ENCODE results near the gene IL16.

IL16 gene

GRCh38 chr15:81257435-81257834, 60.8 kb downstream of the IL16 start:
- DNase-seq: no peak

DNA sequence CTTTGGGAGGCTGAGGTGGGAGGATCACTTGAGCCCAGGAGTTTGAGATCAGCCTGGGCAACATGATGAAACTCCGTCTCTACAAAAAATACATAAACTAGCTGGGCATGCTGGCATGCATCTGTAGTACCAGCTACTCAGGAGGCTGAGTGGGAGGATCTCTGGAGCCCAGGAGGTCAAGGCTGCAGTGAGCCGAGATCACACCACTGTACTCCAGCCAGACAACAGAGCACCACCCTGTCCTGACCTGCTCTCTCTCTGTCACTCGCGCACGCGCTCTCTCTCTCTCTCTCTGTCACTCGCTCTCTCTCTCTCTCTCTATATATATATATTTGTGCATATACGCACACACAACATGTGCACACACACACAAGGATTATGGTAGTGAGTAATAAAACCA, 61.8 kb downstream of the IL16 start:
- DNase-seq: no peak

DNA sequence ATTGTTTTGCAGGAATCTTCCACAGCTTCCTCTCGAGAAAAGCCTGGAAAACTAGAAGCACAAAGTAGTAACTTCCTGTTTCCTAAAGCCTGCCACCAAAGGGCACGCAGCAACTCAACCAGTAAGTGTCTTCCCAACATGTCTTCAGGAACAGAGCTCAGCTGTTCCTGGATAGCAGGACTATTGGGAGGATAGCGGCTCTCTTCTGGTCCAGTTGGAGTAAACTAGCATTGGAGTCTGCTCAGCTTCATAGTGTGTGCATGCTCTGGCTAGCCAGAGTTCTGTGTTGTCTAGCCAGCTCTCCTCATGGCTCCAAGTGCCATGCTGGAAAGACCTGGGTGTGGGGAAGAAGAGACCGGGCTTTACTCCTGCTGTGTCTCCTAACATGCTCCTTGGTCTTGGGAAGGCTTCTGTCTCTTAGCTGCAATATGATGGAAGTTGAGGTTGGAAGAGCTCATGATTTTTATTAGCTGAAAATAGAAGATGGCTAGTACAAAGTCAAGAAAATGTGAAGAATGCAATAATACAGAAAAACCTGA, 63.1 kb downstream of the IL16 start:
- no peak for DNase-seq

DNA sequence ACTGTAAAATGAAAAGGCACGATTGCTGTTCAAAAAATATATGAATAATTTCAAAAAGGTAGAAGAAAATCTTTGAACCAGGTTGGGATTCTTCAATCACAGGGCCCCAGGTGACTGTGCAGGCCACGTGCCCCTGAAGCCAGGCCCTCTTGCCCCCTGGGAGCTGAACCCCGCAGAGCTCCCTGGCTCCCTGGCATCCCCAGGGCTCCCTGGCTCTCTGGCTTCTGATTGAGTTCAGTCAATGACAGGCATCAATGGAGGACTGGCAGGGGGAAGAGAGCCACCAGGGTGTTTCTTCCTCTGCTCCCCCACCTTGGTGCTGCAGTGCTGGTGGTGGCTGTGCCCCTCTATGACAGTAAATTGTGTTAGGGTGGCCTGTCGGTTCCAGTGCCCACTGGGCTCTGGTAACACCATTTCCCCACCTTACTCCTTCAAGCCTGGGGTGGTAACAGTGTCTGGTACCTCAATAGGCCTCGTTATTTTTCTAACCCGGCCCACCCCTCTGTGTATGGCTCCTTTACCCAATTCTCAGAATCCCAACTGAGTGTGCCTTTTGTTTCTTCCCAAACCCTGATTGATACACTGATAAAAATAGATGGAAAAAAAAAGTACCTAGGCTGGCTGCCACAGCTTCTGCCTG, 64.6 kb downstream of the IL16 start:
- no peak for DNase-seq

- no peak for DNase-seq
Observed at GRCh38 chr15:81263477-81263876, 66.8 kb downstream of the IL16 start.

- DNase-seq: no peak
Observed at GRCh38 chr15:81264072-81264857, 67.6 kb downstream of the IL16 start.

- DNase-seq: no peak
Observed at GRCh38 chr15:81265256-81265943, 68.7 kb downstream of the IL16 start.

DNA sequence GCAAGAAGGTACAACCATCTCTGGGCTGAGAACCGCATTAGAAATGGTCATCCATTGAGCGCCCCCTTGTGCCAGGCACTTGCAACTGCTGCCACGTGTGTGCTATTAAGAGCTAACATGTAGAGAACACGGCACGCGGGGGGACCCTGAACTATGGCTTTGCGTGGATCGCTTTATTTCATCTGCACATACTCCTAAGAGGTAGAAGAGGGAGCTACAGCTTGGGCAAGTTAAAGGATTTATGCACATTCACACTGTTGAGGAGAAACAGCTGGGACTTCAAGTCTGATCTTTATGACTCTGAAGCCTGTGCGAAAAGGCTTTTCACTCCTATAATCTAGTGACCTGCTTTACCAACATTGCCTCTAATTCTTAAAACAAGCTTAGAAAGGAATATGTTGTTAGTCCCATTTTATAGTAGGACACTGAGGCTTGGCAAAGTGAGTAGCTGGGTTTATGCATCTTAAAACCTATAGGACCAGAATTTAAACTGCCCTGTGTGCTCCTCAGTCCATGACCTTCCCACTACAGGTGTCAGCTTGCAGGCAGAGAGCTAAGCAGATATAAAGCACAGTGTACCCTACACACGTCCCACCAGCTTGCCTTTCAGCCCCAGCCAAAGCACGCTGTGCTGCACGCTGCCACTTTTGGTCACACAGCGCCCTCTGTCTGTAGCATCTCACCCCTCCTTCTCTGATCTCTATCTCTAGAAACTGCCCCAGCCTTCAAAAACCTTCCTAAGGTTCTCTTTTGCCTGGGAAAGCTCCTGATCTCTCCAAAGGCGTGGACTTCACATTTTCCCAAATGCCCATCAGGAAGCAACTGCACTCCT, 69.5 kb downstream of the IL16 start:
- peak; percentile 80 to 88 for DNase-seq

- DNase-seq: no peak
Observed at GRCh38 chr15:81268340-81268739, 71.7 kb downstream of the IL16 start.

DNA sequence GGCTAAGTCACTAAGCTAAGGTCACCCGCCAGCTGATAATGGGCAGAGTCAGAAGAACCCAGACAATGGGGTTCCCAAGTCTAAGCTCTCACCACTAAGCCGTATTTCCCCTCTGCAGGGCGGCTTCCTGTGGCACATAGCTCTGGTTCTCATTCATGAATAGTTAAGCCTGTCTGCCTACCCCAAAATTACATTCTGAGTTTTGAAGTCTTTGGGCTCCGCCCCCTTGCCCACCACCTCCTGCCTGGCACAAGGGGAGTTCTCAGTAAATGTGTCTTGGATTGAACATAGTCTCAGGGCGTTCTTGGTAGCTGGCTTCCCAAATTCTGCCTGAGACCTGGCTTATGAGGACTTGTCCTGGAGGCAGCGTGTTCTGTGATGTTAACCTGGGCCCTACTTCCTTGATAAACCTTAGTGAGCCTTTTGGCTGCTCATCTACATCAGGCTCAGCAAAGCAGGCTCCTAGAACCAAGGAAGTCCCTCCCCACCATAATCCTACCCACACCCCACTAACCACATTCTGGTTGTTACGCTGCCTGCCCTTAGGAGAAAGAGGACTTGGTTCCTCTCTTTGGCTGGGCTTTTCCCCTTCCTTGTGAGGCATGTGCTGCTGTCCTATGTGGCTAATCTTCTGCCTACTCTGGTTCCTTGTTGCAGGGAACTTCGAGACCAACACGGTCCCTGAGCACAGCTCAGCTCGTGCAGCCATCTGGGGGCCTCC, 72.4 kb downstream of the IL16 start:
- DNase-seq: no peak

DNA sequence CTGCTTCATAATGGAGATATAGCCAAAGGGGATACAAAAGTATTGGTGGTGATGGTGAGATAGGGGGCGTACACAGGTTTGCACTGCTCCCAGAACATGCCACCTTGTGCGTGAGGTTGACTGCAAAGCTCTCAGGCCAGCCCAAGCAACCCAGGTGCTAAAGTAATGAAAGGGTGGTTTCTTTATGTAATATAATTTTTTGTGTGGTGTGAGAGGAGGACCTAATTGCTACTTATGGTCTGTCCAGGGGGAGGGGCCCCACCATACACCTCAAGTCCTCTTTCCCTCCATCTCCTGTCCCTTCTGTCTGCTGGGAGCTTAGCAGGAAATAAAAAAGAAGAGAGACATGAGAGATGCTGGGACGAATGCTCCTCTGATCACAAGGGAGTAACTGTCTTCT, 73.5 kb downstream of the IL16 start:
- DNase-seq: no peak

GRCh38 chr15:81270781-81271491, 74.3 kb downstream of the IL16 start:
- no peak for DNase-seq

DNA sequence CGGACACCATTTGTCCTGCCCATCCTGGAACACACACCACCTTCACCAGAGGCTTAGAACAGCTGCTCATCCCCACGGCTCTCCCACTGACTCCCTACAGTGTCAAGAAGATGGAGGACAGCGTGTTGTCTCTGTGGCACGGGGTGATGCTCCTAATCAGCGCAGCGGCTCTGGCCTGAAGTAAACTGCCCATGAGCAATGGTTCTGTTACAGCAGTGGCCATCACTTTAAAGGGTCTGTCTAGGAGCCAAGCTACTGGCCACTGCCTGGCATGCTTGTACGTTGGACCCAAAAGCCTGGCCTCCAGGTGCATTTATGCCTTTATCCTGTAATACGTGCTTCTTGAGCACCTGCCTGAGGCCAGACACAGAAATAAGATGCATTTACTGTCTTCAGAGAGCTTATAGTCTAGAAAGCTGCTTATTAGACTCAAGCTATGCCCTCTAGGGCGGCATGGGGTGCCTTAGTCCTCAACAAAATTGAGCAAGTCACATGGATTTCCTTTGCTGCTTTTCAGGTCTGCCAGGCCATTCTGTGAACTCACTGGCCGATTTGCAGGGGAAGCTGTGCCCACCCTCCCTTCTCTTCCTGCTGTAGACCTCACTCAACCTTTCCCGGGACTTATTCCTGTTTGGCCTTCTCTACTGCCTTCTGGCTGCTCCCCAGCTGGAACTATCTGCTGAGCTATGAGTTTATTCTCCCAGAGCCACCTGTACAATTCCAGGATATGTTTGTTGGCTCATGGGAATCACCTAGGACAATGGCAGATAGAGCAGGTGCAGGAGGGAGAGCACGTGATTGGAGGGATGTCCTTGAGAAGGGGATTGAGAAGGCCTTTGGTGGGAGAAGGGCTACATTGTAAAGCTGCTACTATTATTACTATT, 75.3 kb downstream of the IL16 start:
- DNase-seq: no peak

DNA sequence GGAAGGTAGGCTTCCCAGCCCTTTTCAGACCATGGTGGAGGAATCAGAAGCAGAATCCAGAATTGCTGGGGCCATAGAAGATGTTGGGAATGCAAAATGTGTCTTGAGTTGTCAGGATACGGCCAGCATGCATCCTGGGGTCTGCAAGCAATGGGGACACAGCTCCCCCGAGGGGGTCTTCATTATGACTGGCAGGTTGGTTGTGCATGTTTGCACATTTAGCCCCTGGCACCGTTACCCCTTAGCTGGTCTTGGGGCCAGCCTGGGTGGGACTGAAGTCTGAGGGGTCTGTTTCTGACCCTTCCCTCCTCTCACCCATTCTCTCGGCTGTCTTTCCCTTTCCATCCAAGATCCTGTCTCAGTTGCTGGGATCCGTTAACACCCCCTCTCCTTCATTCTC, 76.5 kb downstream of the IL16 start:
- DNase-seq: no peak

DNA sequence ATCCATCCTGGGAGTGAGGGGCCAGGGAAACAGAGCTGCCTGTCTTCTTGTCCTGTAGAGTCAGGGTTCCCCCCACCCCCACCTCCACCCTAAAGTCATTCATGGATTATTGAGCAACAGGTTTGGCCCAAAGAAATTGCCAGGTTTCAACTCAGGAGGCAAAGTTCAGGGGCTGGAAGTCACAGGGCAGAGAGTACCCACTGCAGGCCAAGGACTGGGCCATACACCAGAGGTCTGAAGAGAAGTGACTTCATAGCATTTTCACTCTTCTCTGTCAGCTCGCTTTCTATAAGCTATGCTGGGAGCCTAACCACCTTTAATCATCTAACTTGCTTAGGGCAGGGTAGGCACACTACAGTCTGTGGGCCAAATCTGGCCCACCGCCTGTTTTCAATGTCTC, 77.2 kb downstream of the IL16 start:
- DNase-seq: no peak

GRCh38 chr15:81274255-81274654, 77.6 kb downstream of the IL16 start:
- no peak for DNase-seq

GRCh38 chr15:81274931-81275707, 78.4 kb downstream of the IL16 start:
- peak; percentile 66 to 87 for DNase-seq

GRCh38 chr15:81275711-81276392, 79.2 kb downstream of the IL16 start:
- DNase-seq: no peak

DNA sequence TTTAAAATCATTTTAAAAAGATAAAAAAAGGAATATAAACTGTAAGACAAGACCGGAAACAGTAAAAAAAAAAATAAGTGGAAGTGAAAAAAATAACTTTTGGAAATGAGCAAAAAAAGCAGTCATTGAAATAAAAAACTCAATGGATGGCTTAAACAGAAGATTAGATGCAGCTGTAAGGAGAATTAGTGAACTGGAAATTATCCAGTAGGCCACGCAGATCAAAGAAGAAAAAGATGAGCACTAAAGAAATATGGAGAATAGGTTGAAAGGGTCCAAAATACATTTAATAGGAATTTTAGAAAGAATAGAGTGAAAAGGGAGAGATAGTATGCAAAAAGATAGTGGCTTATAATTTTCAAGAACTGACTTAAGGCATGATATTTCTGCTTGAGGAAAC, 80.3 kb downstream of the IL16 start:
- DNase-seq: no peak

All from activated CD4-positive, alpha-beta T cell treated with anti-CD3 and anti-CD28 coated beads for 4 hours (primary cell).